ENCODE results near the gene TNFRSF4. TPM values are rescaled to one million over a fixed set of nuclear protein-coding genes. Genes with fewer than 3 reads are reported as not detected.
"Not testable (repeated sequence)": the region's sequence is repeated elsewhere in the genome, so short reads cannot be mapped to it uniquely, and the experiment has no call there.

The TNFRSF4 gene
- total RNA-seq, 1 donor from 2014 or later, result 0.38 TPM

DNA sequence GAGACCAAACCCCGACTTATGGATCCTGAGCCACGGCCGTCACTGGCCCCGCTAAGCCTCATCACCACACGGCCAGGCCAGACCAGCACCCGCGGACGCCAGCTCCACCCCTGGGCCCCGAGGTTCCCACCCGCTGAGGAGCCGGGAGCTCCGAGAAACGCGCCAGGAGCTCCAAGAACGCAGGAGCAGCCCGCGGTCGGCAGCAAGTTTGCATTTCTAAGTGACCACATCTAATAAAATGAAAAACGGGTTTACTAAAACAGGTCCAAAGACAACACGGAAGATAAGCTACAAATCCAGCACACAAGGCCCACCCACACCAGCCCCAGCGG is 40.7 kb upstream of the TNFRSF4 start:
- Mint-ChIP-seq H3K27me3 (no peaks in the 10 kb centered on the region), H3K36me3 (ENCODE audit: insufficient read depth) (peaks cover 18% of the 10 kb centered on the region), H3K4me1 (ENCODE audit: low read depth) (no peaks in the 10 kb centered on the region), H3K27ac (no peak overlapping the region), H3K9me3 (ENCODE audit: low read depth) (no peaks in the 10 kb centered on the region), H3K4me3 (ENCODE audit: low read depth) (no peak overlapping the region)
- no peak for DNase-seq (ENCODE audit: low spot score, unreplicated experiment)
- no peak for TF ChIP-seq CTCF (IDR thresholded peaks at IDR 0.05; ENCODE audit: unreplicated experiment)

- Mint-ChIP-seq H3K9me3 (ENCODE audit: low read depth) (no peaks in the 10 kb centered on the region), H3K36me3 (ENCODE audit: insufficient read depth) (peaks cover 17% of the 10 kb centered on the region), H3K4me1 (ENCODE audit: low read depth) (no peaks in the 10 kb centered on the region), H3K27me3 (no peaks in the 10 kb centered on the region), H3K27ac (no peak overlapping the region), H3K4me3 (ENCODE audit: low read depth) (no peak overlapping the region)
- TF ChIP-seq CTCF (IDR thresholded peaks at IDR 0.05; ENCODE audit: unreplicated experiment), result no peak
- no peak for DNase-seq (ENCODE audit: low spot score, unreplicated experiment)
These were observed 40.2 kb upstream of the TNFRSF4 start for GRCh38 chr1:1253972-1254666.

GRCh38 chr1:1253314-1253713 is 39.4 kb upstream of the TNFRSF4 start:
- H3K36me3 Mint-ChIP-seq (ENCODE audit: insufficient read depth), result peaks cover 17% of the 10 kb centered on the region
- H3K9me3 Mint-ChIP-seq (ENCODE audit: low read depth), result no peaks in the 10 kb centered on the region
- no peak for TF ChIP-seq CTCF (IDR thresholded peaks at IDR 0.05; ENCODE audit: unreplicated experiment)
- no peak for DNase-seq (ENCODE audit: low spot score, unreplicated experiment)
- no peaks in the 10 kb centered on the region for H3K4me1 Mint-ChIP-seq (ENCODE audit: low read depth)
- H3K27me3 Mint-ChIP-seq, result no peaks in the 10 kb centered on the region
- no peak overlapping the region for H3K4me3 Mint-ChIP-seq (ENCODE audit: low read depth)
- H3K27ac Mint-ChIP-seq, result no peak overlapping the region

GRCh38 chr1:1250786-1251284 is 36.9 kb upstream of the TNFRSF4 start:
- peaks cover 10% of the 10 kb centered on the region for H3K36me3 Mint-ChIP-seq (ENCODE audit: insufficient read depth)
- no peak overlapping the region for H3K4me3 Mint-ChIP-seq (ENCODE audit: low read depth)
- no peaks in the 10 kb centered on the region for H3K4me1 Mint-ChIP-seq (ENCODE audit: low read depth)
- no peak for TF ChIP-seq CTCF (IDR thresholded peaks at IDR 0.05; ENCODE audit: unreplicated experiment)
- DNase-seq (ENCODE audit: low spot score, unreplicated experiment), result no peak
- H3K9me3 Mint-ChIP-seq (ENCODE audit: low read depth), result no peaks in the 10 kb centered on the region
- no peak overlapping the region for H3K27ac Mint-ChIP-seq
- peaks cover 3% of the 10 kb centered on the region for H3K27me3 Mint-ChIP-seq

GRCh38 chr1:1248009-1248913 is 34.3 kb upstream of the TNFRSF4 start:
- H3K4me1 Mint-ChIP-seq (ENCODE audit: low read depth); H3K27me3 Mint-ChIP-seq; H3K9me3 Mint-ChIP-seq (ENCODE audit: low read depth); DNase-seq (ENCODE audit: low spot score, unreplicated experiment); H3K4me3 Mint-ChIP-seq (ENCODE audit: low read depth); H3K36me3 Mint-ChIP-seq (ENCODE audit: insufficient read depth): not testable (repeated sequence)
- peak overlapping the region; percentile 37 for H3K27ac Mint-ChIP-seq

Measured in progenitor cell of endocrine pancreas (in vitro differentiated cells).